Measurements from ENCODE around the gene PIK3C2G. TPM values are rescaled to one million over a fixed set of nuclear protein-coding genes. Genes with fewer than 3 reads are reported as not detected.

PIK3C2G gene
- total and polyA plus RNA-seq, 4 donors, result 4.9 to 40.1 (median 19.4) TPM

- no peak overlapping the region for H3K27ac ChIP-seq (ENCODE audit: low read depth in 1 of 2, low read length in 2 of 2)
- H3K9me3 ChIP-seq (ENCODE audit: control insufficient read depth in 4 of 4, low read length in 3 of 4), result peaks cover 0 to 6% (median 1%) of the 10 kb centered on the region in 4 donors
- H3K9ac ChIP-seq (ENCODE audit: low read depth in 1 of 2, low read length in 2 of 2), result no peak overlapping the region
- no peak for TF ChIP-seq RXRA (IDR thresholded peaks at IDR 0.05)
- no peak for TF ChIP-seq MAX (IDR thresholded peaks at IDR 0.05)
- TF ChIP-seq FOXA2 (IDR thresholded peaks at IDR 0.05), result no peak
- no peak for TF ChIP-seq SP1 (IDR thresholded peaks at IDR 0.05)
- no peak for TF ChIP-seq EGR1 (IDR thresholded peaks at IDR 0.05; ENCODE audit: low read depth in 2 of 2)
- no peaks in the 10 kb centered on the region for H3K27me3 ChIP-seq (ENCODE audit: control insufficient read depth in 4 of 4, insufficient read depth in 4 of 4, low read length in 3 of 4)
- DNase-seq (ENCODE audit: low spot score), result no peak
- no peaks in the 10 kb centered on the region for H3K4me1 ChIP-seq (ENCODE audit: control insufficient read depth in 4 of 4, insufficient read depth in 4 of 4, low read length in 3 of 4)
- peaks cover 0 to 12% (median 4%) of the 10 kb centered on the region in 4 donors for H3K36me3 ChIP-seq (ENCODE audit: control insufficient read depth in 4 of 4, insufficient read depth in 3 of 4, low read depth in 1 of 4, low read length in 3 of 4)
- H3K4me3 ChIP-seq (ENCODE audit: low read depth in 1 of 3, low read length in 3 of 3), result no peak overlapping the region
Measured at GRCh38 chr12:18583655-18584054, 322.3 kb downstream of the PIK3C2G start.

- no peak overlapping the region for H3K27ac ChIP-seq (ENCODE audit: low read depth in 1 of 2, low read length in 2 of 2)
- H3K27me3 ChIP-seq (ENCODE audit: control insufficient read depth in 4 of 4, insufficient read depth in 4 of 4, low read length in 3 of 4), result no peaks in the 10 kb centered on the region
- no peak overlapping the region for H3K4me3 ChIP-seq (ENCODE audit: low read depth in 1 of 3, low read length in 3 of 3)
- H3K9me3 ChIP-seq (ENCODE audit: control insufficient read depth in 4 of 4, low read length in 3 of 4), result peaks cover 0 to 6% (median 1%) of the 10 kb centered on the region in 4 donors
- peaks cover 0 to 9% (median 4%) of the 10 kb centered on the region in 4 donors for H3K36me3 ChIP-seq (ENCODE audit: control insufficient read depth in 4 of 4, insufficient read depth in 3 of 4, low read depth in 1 of 4, low read length in 3 of 4)
- no peak for TF ChIP-seq ZBTB33 (IDR thresholded peaks at IDR 0.05)
- TF ChIP-seq EGR1 (IDR thresholded peaks at IDR 0.05; ENCODE audit: low read depth in 2 of 2), result no peak
- TF ChIP-seq GABPA (IDR thresholded peaks at IDR 0.05 in 1 of 2, conservative IDR thresholded peaks at IDR 0.05 in 1 of 2), result no peak
- TF ChIP-seq FOXA2 (IDR thresholded peaks at IDR 0.05), result no peak
- TF ChIP-seq CTCF (IDR thresholded peaks at IDR 0.05; ENCODE audit: low read depth, low read length, missing input control), result no peak
- no peak for TF ChIP-seq SP1 (IDR thresholded peaks at IDR 0.05)
- H3K4me1 ChIP-seq (ENCODE audit: control insufficient read depth in 4 of 4, insufficient read depth in 4 of 4, low read length in 3 of 4), result no peaks in the 10 kb centered on the region
- no peak overlapping the region for H3K9ac ChIP-seq (ENCODE audit: low read depth in 1 of 2, low read length in 2 of 2)
- DNase-seq (ENCODE audit: low spot score), result no peak
Measured at GRCh38 chr12:18586581-18586980, 325.3 kb downstream of the PIK3C2G start.

- H3K4me1 ChIP-seq (ENCODE audit: control insufficient read depth in 4 of 4, insufficient read depth in 4 of 4, low read length in 3 of 4), result no peaks in the 10 kb centered on the region
- no peak overlapping the region for H3K27ac ChIP-seq (ENCODE audit: low read depth in 1 of 2, low read length in 2 of 2)
- no peaks in the 10 kb centered on the region for H3K27me3 ChIP-seq (ENCODE audit: control insufficient read depth in 4 of 4, insufficient read depth in 4 of 4, low read length in 3 of 4)
- H3K36me3 ChIP-seq (ENCODE audit: control insufficient read depth in 4 of 4, insufficient read depth in 3 of 4, low read depth in 1 of 4, low read length in 3 of 4), result peaks cover 0 to 2% (median 0%) of the 10 kb centered on the region in 4 donors
- H3K9me3 ChIP-seq (ENCODE audit: control insufficient read depth in 4 of 4, low read length in 3 of 4), result peaks cover 0 to 6% (median 0%) of the 10 kb centered on the region in 4 donors
- no peak overlapping the region for H3K9ac ChIP-seq (ENCODE audit: low read depth in 1 of 2, low read length in 2 of 2)
- DNase-seq (ENCODE audit: low spot score), result no peak
- H3K4me3 ChIP-seq (ENCODE audit: low read depth in 1 of 3, low read length in 3 of 3), result no peak overlapping the region
- no peak for TF ChIP-seq HNF4G (IDR thresholded peaks at IDR 0.05)
- TF ChIP-seq SP1 (IDR thresholded peaks at IDR 0.05), result no peak
- no peak for TF ChIP-seq GABPA (IDR thresholded peaks at IDR 0.05 in 1 of 2, conservative IDR thresholded peaks at IDR 0.05 in 1 of 2)
- no peak for TF ChIP-seq MAX (IDR thresholded peaks at IDR 0.05)
- TF ChIP-seq HNF4A (conservative IDR thresholded peaks at IDR 0.05), result no peak
- TF ChIP-seq TAF1 (conservative IDR thresholded peaks at IDR 0.05), result no peak
- no peak for TF ChIP-seq RXRA (IDR thresholded peaks at IDR 0.05)
- TF ChIP-seq JUND (IDR thresholded peaks at IDR 0.05), result no peak
- TF ChIP-seq CTCF (IDR thresholded peaks at IDR 0.05; ENCODE audit: low read depth, low read length, missing input control), result no peak
- no peak for TF ChIP-seq RAD21 (IDR thresholded peaks at IDR 0.05)
- TF ChIP-seq REST (IDR thresholded peaks at IDR 0.05), result no peak
- no peak for TF ChIP-seq YY1 (IDR thresholded peaks at IDR 0.05)
- no peak for TF ChIP-seq ATF3 (IDR thresholded peaks at IDR 0.05)
- no peak for TF ChIP-seq FOXA2 (IDR thresholded peaks at IDR 0.05)
- no peak for TF ChIP-seq FOXA1 (IDR thresholded peaks at IDR 0.05)
- TF ChIP-seq EGR1 (IDR thresholded peaks at IDR 0.05; ENCODE audit: low read depth in 2 of 2), result no peak
Measured at GRCh38 chr12:18589316-18589715, 328.0 kb downstream of the PIK3C2G start.
